NK-92 (cell line): Measurements from ENCODE around the gene ANO2.
"Not testable (repeated sequence)": the region's sequence is repeated elsewhere in the genome, so short reads cannot be mapped to it uniquely, and the experiment has no call there.

ENCODE experiments used
- DNase-seq: peaks from one replicate; lab custom pipeline; 2025; ENCODE audit not compliant: unreplicated experiment; lab: John Stamatoyannopoulos, UW

The ANO2 gene

DNA sequence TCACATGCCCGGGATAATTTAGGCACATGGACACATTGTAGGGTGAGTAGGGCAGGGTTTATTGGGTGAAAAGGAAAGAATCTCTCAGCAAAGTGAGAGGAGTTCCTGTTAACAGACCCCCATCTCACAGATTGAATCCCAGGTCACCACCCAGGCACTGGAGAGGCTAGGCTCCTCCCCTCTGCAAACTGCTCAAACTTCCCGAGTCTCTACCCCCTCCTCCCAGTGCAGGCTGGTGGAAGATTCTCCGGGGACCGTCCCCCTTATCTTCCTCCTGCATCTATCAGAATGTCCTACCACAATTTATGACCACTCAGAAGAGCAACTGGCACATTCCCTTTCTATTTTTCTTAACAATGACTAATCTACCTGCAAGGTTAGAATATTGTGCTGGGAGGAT, 387.2 kb downstream of the ANO2 start:
- DNase-seq, result no peak

DNA sequence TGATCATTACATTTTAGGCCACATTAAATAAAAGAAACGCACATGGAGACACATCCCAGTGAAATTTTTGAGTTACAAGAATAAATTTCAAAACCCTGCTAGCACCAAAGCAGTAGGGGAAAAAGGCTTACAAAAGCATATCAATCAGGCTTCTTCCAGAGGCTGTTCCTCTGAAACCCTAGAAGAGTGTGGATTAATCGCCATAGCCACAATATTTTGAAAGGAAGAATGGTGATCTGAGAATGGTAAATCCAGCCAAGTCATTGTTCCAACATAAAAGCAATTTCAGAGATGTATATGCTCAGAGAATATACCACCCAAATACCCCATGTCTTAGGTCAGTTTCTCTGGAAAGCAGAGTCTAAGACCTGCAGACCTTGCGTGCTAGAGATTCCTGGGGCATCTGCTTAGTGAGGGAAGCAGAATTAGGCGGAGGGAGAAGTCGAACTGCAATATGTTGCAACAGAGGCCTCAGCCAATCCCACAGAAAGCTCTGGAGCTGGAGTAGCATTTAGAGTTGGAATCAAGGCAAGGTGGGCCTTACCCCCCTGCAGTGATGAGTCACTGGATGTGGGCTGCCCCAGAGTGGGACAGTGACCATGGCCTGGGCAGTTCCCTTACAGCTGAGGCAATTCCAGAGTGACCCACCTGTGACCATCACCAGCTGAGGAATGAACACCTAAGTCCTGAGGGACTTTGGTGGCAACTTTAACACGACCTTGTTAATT, 387.9 kb downstream of the ANO2 start:
- DNase-seq, result no peak

DNA sequence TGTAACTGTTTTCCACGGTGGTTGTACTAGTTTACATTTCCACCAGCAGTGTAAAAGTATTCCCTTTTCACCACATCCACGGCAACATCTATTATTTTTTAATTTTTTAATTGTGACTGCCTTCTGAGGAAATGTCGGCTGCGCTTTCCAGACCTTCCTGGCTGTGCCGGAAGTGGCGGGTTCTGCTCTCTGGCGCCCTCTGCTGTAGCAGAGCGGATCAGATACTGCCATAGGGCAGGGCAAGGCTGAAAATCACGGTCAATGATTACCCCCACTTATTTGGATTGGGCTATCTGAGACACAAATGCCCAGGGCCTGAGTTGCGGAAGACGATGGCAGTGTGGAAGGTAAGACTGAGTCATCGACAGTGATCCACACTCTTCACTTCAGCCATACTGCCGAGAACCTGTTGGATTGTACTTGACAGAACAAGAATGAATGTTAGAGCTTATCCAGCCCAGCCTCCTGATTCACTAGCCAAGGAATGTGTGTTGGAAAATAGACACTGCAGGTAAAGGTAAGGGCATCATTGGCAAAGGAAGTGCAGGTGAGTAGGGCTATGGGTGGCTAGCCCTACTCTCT, 388.9 kb downstream of the ANO2 start:
- DNase-seq, result no peak

DNA sequence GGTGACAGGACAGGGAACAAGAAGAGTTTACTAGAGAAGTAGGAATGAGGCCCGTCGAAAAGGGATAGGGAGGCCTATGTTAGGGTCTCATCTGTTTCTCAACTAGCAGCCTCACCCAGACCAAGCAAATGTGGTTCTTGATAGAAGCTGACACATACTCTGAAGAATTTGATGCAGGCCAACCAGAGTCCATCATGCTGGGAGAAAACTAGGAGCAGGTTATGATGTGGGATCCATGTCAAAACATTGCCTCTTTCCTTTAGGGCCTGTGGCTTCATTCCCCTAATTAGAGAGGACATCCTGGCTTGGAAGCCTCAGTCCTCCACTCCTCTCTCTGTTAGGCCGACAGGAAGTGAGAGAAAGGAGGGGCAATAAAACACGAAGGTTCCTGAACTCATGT, 390.3 kb downstream of the ANO2 start:
- no peak for DNase-seq

DNA sequence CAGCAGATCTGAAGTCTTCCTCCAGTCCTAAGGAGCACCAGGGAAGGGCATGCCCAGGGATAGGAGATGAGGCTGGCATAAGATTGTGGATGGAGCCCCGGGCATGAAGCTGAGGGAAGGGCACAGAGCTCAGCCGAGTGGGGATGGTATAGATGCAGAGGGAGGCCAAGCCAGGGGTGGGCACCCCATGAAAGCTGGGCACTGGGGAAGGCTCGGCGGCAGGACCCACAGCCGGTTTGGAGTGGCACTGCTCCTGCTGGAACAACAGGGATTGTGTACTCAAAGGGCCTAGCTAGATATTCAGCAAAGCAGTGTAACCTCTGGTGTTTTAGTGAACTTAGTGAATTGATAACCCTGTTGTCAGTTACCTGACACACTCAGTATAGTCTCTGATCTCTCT, 396.0 kb downstream of the ANO2 start:
- DNase-seq, result no peak

DNA sequence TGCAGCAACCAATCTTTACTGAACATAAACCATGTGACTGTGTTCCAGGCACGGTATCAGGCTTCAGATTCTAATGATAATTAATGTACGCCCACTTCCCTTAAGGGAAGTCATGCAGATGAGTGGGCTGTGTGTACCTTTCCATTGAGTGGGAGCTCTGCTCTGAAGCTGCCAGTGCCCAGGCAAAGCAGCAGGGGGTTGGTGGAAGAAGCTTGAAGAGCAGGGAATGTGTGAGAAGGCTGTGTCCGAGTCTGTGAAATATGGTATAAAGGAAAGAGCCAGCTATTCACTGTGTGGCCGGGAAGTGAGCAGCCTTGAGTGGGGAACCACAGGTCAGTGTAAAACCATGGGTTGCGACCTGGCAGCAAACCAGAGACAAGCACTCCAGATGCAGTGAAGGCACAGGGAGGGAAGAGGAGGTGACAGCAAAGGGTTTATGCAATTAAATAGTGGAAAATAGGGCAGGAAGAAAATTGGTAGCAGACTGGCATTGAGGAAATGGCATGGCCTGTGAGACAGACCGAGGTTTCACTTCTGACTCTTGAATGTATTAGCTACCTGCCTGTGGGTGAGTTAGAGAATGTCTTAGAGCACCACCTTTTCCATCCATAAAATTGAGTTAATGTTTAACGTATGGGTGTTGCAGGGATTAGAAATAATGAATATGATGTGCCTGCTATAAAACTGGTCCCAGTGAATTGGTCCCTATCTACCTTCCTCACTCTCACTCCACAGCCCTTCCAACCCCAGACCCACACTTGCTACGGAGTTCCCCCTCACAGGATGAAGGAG, 396.7 kb downstream of the ANO2 start:
- no peak for DNase-seq

DNA sequence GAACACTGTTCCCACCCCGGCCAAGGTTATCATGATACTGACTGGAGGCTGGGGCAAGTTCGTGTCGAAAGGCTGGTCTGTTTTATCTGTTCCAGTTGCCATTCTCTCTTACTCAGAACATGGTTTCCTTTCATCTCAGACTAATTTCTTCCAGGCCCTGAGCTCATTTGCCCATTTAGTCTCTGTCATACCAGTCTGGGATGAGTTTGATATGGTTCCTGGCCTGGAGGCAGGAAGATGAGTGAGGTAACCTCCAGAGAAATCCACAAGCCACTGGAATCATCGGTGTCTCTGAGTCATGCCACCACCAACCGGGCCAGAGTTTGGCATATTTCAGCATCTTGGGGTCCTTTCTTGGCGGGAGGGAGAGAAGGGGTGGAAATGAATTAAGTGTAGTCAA, 398.4 kb downstream of the ANO2 start:
- no peak for DNase-seq

DNA sequence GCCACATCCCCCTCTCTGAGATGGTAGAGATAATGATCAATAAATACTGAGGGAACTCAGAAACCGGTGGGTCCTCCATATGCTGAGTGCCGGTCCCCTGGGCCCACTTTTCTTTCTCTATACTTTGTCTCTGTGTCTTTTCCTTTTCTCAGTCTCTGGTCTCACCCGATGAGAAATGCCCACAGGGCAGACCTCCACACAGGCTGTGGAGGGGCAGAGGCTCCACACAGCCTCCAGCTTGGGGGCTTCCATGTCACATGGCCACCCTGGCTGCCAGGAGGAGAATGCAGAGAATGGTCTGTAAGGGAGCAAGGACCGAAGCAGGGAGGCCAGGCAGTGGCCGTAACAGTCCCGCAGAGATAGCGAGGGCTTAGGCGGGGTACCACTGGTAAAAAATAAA, 407.3 kb downstream of the ANO2 start:
- no peak for DNase-seq

DNA sequence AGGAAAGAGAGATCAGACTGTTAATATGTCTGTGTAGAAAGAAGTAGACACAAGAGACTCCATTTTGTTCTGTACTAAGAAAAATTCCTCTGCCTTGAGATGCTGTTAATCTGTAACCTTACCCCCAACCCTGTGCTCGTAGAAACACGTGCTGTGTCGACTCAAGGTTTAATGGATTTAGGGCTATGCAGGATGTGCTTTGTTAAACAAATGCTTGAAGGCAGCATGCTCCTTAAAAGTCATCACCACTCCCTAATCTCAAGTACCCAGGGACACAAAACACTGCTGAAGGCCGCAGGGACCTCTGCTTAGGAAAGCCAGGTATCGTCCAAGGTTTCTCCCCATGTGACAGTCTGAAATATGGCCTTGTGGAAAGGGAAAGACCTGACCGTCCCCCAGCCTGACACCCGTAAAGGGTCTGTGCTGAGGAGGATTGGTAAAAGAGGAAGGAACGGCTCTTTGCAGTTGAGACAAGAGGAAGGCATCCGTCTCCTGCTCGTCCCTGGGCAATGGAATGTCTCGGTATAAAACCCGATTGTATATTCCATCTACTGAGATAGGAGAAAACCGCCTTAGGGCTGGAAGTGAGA, 407.9 kb downstream of the ANO2 start:
- not testable (repeated sequence) for DNase-seq

DNA sequence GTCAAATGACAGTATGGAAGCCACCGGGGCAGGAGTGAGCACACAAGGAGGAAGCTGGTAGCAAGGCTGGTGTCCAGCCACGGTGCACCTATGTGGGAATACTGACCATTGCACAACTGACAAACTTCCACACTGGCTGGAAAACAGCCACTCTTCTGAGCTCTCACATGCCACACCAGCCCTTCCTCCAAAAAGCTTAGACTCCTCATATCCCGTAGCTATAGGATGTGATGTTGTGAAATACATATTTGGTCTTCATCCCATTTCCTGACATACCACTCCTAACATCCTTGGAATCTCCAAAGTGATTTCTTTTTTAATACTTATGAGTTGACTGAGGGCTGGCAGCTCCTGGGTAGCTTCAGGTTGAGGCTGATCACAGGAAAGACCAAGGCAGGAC, 409.5 kb downstream of the ANO2 start:
- no peak for DNase-seq

DNA sequence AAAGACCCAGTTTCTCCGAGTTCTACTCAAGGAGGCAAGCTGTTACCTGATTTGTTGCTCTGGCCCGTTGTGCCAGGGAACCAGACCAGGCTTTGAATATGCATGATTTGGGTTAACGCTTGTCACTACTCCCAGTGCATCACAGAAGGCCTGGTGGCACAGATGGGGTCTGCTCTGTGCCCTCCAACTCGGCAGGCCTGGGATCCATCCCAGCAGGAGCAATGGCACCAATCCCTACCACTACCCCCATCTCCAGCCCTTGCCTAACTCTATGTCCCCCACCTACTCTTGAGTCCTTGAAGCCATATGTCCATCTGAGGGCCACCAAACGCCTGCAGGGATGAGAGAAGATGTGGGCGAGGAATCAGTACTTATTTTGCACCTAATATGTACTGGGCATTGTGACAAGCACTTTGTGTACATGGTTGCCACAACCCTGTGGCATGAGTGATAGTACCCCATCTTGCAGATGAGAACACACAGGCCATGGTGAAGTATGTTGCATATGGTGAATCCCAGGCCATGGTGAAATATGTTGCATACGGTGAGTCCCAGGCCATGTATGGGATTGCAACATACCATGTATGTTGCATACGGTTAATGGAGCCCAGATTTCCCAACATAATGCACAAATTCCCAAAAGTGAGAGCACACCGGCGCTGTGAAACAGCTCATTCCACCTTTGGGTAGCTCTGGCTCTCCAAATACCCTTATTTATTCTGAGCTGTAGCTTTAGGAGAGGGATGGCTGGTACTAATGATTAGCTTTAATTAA, 410.4 kb downstream of the ANO2 start:
- no peak for DNase-seq

DNA sequence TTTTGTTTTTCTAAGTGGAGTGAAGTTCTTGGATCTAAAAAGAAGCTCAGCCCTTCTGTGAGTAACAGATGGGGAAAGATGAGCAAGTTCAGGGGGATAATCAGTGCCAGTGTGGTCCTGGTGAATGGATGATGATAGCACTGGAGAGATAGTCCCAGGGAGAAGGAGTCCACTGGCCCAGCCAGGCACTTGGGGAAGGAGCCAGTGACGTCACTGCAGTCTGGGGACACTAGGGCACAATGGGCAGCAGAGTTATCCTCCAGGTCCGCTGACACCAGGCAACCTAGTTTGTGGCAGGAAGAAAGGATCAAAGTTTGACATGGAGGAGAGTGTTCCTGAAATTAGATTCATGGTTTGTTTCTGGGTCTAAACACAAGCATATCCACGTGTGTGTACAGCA, 411.7 kb downstream of the ANO2 start:
- DNase-seq, result no peak

DNA sequence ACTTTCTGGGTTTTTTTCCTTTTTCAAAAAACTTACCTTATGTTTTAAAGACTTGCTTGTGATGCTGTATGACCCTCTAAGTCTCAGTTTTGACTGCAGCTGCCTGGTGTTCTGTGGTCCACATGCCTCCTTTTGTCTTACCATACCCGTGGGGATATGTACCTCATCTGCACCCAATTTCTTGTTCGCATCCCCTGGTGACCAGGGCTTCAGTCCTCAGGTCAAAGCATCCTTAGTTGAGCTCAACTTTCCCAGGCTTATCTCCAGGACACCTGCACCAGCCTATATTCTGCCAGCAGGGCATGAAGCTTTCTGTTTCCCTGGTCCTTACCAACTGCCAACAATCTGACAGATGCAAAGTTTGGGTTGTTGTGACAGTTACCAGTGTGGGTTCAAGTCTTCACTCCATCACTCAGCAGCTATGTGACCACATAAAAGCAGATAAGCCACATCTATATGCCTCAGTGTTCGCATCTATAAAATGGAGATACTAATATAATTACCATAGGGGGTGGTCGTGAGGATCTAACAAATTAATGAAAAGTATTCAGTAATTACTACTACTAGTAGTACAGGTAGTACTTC, 419.2 kb downstream of the ANO2 start:
- DNase-seq, result no peak

DNA sequence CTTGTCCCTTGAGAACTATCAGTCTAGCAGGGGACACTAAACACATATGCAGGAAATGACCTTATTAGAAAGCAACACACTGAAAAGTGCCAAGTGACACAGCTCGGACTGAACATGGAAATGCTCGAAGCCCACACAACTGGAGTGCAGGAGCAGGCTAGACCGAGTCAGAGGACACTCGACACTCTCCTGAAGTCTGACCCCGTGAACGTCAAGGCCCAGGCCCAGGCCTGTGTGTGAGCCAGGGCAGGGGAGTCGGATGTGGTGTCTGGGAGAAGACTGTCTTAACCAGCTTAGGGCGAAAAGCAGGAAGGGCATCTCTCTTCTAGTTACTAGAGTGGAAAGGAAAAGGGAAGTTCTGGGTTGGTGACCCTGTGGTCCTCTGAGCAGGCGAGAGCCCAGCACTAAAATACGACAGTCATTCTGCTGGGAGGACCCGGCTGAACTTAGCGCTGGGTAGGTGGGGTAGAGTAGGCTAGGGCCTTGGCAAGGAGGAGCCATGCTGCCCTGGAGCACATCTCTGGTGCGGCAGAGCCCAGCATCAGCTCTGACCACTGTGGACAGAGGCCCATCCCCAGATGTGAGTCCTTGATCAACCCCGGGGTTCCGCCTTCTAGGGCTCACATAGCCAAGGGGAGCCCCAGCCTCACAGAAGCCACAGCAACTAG, 420.2 kb downstream of the ANO2 start:
- no peak for DNase-seq

DNA sequence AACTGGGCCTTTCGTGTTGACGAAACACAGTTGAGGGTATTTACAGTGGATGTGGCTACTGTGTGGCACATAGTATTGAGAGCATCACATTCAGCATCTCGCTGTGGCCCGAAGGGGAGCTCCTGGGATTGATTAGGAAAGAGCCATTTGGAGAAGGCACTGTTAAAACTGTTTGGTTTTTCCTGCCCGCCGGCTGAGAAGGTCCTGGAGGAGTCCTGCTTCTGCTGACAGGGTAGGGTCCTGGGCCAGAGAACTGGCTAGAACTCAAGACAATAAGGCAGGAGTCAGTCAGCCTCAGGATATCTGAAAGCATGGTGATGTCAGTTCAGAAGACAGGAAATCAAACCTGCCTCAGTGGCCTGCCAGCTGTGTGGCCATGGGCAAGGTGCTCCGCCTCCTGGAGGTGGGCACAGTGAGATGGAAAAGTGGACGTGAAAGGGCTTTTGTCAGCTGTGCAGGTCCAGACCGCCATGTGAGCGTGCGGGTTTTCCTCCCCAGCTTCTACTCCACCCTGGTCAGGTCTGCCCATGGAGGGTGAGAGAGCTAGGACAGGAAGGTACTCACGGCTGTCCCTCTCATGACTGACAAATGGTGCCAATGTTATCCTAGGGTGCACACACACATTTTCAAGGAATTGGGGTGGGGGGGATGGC, 420.8 kb downstream of the ANO2 start:
- no peak for DNase-seq

DNA sequence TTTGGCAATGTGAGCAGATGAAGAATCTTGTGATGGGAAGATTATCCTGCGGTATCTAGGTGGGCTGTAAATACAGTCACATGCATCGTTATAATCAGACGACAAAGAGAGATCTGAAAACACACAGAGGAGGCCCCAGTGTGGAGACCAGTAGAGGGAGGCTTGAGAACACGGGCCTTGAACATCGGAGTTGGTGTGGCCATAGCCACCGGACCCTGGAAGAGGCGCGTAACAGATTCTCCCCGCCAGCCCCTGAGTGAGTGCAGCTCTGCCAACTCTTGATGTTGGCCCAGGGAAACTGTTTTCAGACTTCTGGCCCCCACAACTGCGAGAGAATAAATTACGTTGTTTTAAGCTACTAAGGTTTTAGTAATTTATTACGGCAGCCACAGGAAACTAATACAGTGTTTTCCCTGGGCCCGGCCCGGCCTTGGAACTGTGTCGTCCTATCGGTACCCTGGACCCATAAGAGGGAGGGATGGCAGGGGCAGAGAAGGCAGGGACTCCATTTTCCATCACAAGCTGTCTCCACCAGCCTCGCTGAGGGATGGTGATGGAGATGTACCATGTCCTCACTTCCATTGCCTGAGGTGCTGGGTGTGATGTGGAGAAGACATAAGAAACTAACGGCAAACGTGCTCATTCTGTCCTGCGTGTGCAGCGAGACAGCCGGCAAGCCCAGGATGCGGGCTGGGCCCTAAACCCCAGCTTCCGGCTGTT, 421.5 kb downstream of the ANO2 start:
- DNase-seq, result no peak

DNA sequence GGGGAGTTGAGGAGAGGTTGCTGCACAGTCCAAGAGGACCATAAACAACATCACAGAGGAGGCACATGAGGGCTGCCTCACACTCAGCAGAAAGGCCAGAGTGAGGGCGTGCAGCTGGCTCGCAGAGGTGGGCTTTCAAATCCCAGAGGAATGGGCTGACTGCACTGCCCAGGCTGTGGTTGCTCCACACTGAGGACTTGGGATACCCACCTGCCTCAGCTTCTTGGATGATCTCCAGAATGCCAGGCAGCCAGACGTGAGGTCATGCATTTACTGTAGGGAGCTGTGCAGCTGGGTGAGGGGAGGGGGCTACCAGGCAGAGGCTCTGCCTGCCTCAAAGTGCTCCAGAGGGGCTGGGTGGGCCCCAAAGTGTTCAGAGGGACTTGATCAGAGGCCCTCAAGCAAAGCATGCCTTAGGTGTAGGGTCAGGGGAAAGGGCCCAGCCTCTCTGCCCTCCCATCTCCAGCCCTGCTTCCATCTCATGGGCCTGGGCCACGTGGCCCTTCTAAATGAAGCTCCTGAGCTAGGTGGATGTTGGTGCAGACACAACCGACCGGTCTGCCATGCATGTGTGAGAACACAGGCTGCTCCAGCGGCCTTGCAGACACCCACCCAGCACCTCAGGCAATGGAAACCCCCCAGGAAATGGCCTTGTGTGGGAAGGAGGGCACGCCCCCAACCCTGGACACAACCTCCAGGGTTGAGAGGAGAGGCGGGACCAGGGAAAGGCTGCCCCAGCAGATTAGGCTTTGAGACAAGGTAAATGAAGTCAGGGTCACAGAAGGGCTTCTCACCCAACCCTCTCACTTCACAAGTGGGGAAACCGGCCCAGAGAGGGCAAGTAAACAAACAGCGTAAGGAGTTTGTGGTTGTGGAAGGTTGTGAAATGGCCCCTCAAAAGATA, 422.4 kb downstream of the ANO2 start:
- no peak for DNase-seq
